GM23338 (cell line): ENCODE measurements around the gene CCDC60. TPM values are rescaled to one million over a fixed set of nuclear protein-coding genes. Genes with fewer than 3 reads are reported as not detected.

Source experiments
- ATAC-seq: fragments of 200-7000 bp; cut with Tn5 transposase; 3 replicates; pipeline ENCODE4 v1.9.1; 2020
- DNase-seq: peaks from one replicate; pipeline ENCODE4 v3.0.0-alpha.2; 2015; ENCODE audit warnings: low spot score
- H2AFZ ChIP-seq: fragments of 200-600 bp; sonication (generic); 2 replicates; pipeline ENCODE4 v1.8.0; 2016; ENCODE audit warnings: antibody characterized with exemption, mild to moderate bottlenecking, moderate library complexity
- H3F3A ChIP-seq: fragments of 200-600 bp; sonication (generic); replicated peaks from 2 replicates; pipeline ENCODE4 v1.8.0; 2017; ENCODE audit warnings: antibody characterized with exemption, mixed run types, low read depth
- H3K27ac ChIP-seq: fragments of 200-600 bp; sonication (generic); 2 replicates; pipeline ENCODE4 v1.6.1; 2016; ENCODE audit warnings: low read depth
- H3K27me3 ChIP-seq: fragments of 200-600 bp; sonication (generic); 2 replicates; pipeline ENCODE4 v1.8.0; 2016; ENCODE audit warnings: mild to moderate bottlenecking, mixed run types, moderate library complexity; ENCODE audit not compliant: insufficient read depth
- H3K36me3 ChIP-seq: fragments of 200-600 bp; sonication (generic); 2 replicates; pipeline ENCODE4 v1.8.0; 2016; ENCODE audit warnings: mild to moderate bottlenecking; ENCODE audit not compliant: insufficient read depth
- H3K4me1 ChIP-seq: fragments of 200-600 bp; sonication (generic); 2 replicates; pipeline ENCODE4 v1.8.0; 2016; ENCODE audit warnings: mild to moderate bottlenecking, moderate library complexity; ENCODE audit not compliant: insufficient read depth
- H3K4me2 ChIP-seq: fragments of 200-600 bp; sonication (generic); 2 replicates; pipeline ENCODE4 v1.7.1; 2017; ENCODE audit warnings: mixed run types
- H3K4me3 ChIP-seq: fragments of 200-600 bp; sonication (generic); 2 replicates; pipeline ENCODE4 v1.6.1; 2016; ENCODE audit warnings: mixed run types
- H3K79me2 ChIP-seq: fragments of 200-600 bp; sonication (generic); replicated peaks from 2 replicates; pipeline ENCODE4 v1.8.0; 2017; ENCODE audit warnings: mild to moderate bottlenecking; ENCODE audit not compliant: insufficient read depth
- H3K9me2 ChIP-seq: fragments of 200-600 bp; sonication (generic); 2 replicates; pipeline ENCODE4 v1.8.0; 2017; ENCODE audit not compliant: insufficient read depth
- H4K20me1 ChIP-seq: fragments of 200-600 bp; sonication (generic); replicated peaks from 2 replicates; pipeline ENCODE4 v1.8.0; 2017; ENCODE audit warnings: mild to moderate bottlenecking; ENCODE audit not compliant: insufficient read depth
- H3K27ac Mint-ChIP-seq: 2 replicates; pipeline ENCODE4 v1.8.0; 2020; ENCODE audit warnings: inconsistent platforms, mild to moderate bottlenecking, moderate library complexity, mixed read lengths
- H3K27me3 Mint-ChIP-seq: 3 replicates; pipeline ENCODE4 v1.8.0; 2022; ENCODE audit warnings: low read depth, mild to moderate bottlenecking, moderate library complexity, mixed read lengths, inconsistent platforms; ENCODE audit not compliant: insufficient read depth, poor library complexity
- H3K36me3 Mint-ChIP-seq: 3 replicates; pipeline ENCODE4 v1.8.0; 2021; ENCODE audit warnings: low read depth, mild to moderate bottlenecking, inconsistent platforms, moderate library complexity, mixed read lengths
- H3K4me1 Mint-ChIP-seq: 3 replicates; pipeline ENCODE4 v1.8.0; 2020; ENCODE audit warnings: mild to moderate bottlenecking, inconsistent platforms, mixed read lengths
- H3K4me3 Mint-ChIP-seq: 3 replicates; pipeline ENCODE4 v1.8.0; 2021; ENCODE audit warnings: moderate library complexity, mild to moderate bottlenecking, inconsistent platforms, mixed read lengths
- H3K9me3 Mint-ChIP-seq: 3 replicates; pipeline ENCODE4 v1.8.0; 2020; ENCODE audit warnings: moderate library complexity, mild to moderate bottlenecking, inconsistent platforms, mixed read lengths
- NANOG ChIP-seq: IDR thresholded peaks from 2 replicates; pipeline ENCODE4 v1.6.1; 2016; ENCODE audit warnings: antibody characterized with exemption, borderline replicate concordance
- POLR2AphosphoS5 ChIP-seq: IDR thresholded peaks from 2 replicates; pipeline ENCODE4 v1.6.1; 2016; ENCODE audit warnings: antibody characterized with exemption, low read depth
- STAT1 ChIP-seq: IDR thresholded peaks from one replicate; pipeline ENCODE4 v1.6.1; 2016; ENCODE audit warnings: antibody characterized with exemption; ENCODE audit not compliant: unreplicated experiment
- ZNF114 ChIP-seq: fragments of 250-450 bp; sonication (Bioruptor Pico); IDR thresholded peaks from 2 replicates; pipeline ENCODE4 v1.5.0; 2020; ENCODE audit warnings: mild to moderate bottlenecking, moderate library complexity
- ZNF331 ChIP-seq: fragments of 250-450 bp; sonication (Bioruptor Pico); IDR thresholded peaks from 2 replicates; pipeline ENCODE4 v1.5.0; 2020; ENCODE audit warnings: low read depth, mild to moderate bottlenecking, moderate library complexity
- polyA plus RNA-seq: library from polyadenylated mRNA; unstranded; fragments of >200 nt; fragmentation: Nextera tagmentation; extraction: Ambion mirVana; gene quantifications from 2 replicates; pipeline ENCODE4 v1.2.1, GENCODE V29; 2016
- total RNA-seq: library from RNA; depleted of rRNA; stranded (reverse); fragments of >200 nt; shearing (Covaris generic); gene quantifications from 2 replicates; pipeline ENCODE4 v1.2.3, GENCODE V29; 2014
- TF ChIP-seq, protein P1 (sequence below): IDR thresholded peaks from one replicate; pipeline ENCODE4 v1.6.1; 2018; ENCODE audit warnings: antibody characterized with exemption; ENCODE audit not compliant: unreplicated experiment
- TF ChIP-seq, protein P2 (sequence below): fragments of 250-450 bp; sonication (Bioruptor Pico); IDR thresholded peaks from 2 replicates; pipeline ENCODE4 v1.5.0; 2020; ENCODE audit warnings: mild to moderate bottlenecking, moderate library complexity

Gene CCDC60
- total and polyA plus RNA-seq, 2 experiments from 2014 or later: 0.53 TPM; not detected in 1

DNA sequence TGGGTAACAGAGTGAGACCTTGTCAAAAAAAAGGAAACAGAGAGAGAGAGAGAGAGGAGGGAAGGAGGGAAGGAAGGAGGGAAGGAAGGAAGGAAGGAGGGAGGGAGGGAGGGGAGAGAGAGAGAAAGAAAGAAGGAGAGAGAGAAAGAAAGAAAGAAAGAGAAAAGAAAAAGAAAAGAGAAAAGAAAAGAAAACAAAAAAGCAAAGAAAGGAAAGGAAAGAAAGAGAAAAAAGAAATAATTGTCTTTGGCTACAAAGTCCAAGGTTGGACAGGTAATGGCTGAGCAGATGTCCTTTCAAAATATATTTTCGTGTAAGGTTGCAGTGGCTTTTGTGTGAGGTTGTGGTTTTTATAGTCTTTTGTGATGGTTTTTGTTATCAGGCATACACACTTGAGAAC, 21.6 kb upstream of the CCDC60 start:
- Mint-ChIP-seq H3K4me3 (no peak overlapping the region), H3K9me3 (peaks cover 3% of the 10 kb centered on the region), H3K36me3 (peaks cover 3% of the 10 kb centered on the region; the same call in 2 of the 3 replicates), H3K27me3 (peaks cover 10% of the 10 kb centered on the region), H3K27ac (peak overlapping the region; percentile 19; the same call in 1 of the 2 replicates), H3K4me1 (peaks cover 15% of the 10 kb centered on the region; the same call in 2 of the 3 replicates)
- Histone ChIP-seq H3K4me3 (no peak overlapping the region), H3K4me1 (peaks cover 9% of the 10 kb centered on the region; the same call in 1 of the 2 replicates), H2AFZ (0 out of 2 replicates have a peak overlapping the region, but pooled peaks have one; percentile 7), H3F3A (no peaks in the 10 kb centered on the region), H3K27ac (no peak overlapping the region), H4K20me1 (no peaks in the 10 kb centered on the region), H3K79me2 (no peaks in the 10 kb centered on the region), H3K9me2 (0 out of 2 replicates have a peak, but pooled peaks cover 5% of the 10 kb centered on the region), H3K27me3 (no peaks in the 10 kb centered on the region), H3K4me2 (no peak overlapping the region), H3K36me3 (no peaks in the 10 kb centered on the region)
- DNase-seq (no peak), ATAC-seq (no peak)
- TF ChIP-seq STAT1 (no peak), ZNF331 (CRISPR knock-in tag) (no peak), NANOG (no peak), POLR2AphosphoS5 (no peak), ZNF114 (no peak)
- TF ChIP-seq, protein P1, sequence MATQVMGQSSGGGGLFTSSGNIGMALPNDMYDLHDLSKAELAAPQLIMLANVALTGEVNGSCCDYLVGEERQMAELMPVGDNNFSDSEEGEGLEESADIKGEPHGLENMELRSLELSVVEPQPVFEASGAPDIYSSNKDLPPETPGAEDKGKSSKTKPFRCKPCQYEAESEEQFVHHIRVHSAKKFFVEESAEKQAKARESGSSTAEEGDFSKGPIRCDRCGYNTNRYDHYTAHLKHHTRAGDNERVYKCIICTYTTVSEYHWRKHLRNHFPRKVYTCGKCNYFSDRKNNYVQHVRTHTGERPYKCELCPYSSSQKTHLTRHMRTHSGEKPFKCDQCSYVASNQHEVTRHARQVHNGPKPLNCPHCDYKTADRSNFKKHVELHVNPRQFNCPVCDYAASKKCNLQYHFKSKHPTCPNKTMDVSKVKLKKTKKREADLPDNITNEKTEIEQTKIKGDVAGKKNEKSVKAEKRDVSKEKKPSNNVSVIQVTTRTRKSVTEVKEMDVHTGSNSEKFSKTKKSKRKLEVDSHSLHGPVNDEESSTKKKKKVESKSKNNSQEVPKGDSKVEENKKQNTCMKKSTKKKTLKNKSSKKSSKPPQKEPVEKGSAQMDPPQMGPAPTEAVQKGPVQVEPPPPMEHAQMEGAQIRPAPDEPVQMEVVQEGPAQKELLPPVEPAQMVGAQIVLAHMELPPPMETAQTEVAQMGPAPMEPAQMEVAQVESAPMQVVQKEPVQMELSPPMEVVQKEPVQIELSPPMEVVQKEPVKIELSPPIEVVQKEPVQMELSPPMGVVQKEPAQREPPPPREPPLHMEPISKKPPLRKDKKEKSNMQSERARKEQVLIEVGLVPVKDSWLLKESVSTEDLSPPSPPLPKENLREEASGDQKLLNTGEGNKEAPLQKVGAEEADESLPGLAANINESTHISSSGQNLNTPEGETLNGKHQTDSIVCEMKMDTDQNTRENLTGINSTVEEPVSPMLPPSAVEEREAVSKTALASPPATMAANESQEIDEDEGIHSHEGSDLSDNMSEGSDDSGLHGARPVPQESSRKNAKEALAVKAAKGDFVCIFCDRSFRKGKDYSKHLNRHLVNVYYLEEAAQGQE: no peak
- TF ChIP-seq, protein P2, sequence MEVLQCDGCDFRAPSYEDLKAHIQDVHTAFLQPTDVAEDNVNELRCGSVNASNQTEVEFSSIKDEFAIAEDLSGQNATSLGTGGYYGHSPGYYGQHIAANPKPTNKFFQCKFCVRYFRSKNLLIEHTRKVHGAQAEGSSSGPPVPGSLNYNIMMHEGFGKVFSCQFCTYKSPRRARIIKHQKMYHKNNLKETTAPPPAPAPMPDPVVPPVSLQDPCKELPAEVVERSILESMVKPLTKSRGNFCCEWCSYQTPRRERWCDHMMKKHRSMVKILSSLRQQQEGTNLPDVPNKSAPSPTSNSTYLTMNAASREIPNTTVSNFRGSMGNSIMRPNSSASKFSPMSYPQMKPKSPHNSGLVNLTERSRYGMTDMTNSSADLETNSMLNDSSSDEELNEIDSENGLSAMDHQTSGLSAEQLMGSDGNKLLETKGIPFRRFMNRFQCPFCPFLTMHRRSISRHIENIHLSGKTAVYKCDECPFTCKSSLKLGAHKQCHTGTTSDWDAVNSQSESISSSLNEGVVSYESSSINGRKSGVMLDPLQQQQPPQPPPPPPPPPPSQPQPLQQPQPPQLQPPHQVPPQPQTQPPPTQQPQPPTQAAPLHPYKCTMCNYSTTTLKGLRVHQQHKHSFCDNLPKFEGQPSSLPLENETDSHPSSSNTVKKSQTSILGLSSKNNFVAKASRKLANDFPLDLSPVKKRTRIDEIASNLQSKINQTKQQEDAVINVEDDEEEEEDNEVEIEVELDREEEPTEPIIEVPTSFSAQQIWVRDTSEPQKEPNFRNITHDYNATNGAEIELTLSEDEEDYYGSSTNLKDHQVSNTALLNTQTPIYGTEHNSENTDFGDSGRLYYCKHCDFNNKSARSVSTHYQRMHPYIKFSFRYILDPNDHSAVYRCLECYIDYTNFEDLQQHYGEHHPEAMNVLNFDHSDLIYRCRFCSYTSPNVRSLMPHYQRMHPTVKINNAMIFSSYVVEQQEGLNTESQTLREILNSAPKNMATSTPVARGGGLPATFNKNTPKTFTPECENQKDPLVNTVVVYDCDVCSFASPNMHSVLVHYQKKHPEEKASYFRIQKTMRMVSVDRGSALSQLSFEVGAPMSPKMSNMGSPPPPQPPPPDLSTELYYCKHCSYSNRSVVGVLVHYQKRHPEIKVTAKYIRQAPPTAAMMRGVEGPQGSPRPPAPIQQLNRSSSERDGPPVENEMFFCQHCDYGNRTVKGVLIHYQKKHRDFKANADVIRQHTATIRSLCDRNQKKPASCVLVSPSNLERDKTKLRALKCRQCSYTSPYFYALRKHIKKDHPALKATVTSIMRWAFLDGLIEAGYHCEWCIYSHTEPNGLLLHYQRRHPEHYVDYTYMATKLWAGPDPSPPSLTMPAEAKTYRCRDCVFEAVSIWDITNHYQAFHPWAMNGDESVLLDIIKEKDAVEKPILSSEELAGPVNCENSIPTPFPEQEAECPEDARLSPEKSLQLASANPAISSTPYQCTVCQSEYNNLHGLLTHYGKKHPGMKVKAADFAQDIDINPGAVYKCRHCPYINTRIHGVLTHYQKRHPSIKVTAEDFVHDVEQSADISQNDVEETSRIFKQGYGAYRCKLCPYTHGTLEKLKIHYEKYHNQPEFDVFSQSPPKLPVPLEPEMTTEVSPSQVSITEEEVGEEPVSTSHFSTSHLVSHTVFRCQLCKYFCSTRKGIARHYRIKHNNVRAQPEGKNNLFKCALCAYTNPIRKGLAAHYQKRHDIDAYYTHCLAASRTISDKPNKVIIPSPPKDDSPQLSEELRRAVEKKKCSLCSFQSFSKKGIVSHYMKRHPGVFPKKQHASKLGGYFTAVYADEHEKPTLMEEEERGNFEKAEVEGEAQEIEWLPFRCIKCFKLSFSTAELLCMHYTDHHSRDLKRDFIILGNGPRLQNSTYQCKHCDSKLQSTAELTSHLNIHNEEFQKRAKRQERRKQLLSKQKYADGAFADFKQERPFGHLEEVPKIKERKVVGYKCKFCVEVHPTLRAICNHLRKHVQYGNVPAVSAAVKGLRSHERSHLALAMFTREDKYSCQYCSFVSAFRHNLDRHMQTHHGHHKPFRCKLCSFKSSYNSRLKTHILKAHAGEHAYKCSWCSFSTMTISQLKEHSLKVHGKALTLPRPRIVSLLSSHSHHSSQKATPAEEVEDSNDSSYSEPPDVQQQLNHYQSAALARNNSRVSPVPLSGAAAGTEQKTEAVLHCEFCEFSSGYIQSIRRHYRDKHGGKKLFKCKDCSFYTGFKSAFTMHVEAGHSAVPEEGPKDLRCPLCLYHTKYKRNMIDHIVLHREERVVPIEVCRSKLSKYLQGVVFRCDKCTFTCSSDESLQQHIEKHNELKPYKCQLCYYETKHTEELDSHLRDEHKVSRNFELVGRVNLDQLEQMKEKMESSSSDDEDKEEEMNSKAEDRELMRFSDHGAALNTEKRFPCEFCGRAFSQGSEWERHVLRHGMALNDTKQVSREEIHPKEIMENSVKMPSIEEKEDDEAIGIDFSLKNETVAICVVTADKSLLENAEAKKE (CRISPR knock-in tag): no peak
